KOPT-K1 (cell line): ENCODE measurements around the gene CAAP1.

ENCODE experiments used
- H3K27ac ChIP-seq: fragments of 200-600 bp; sonication (generic); 2 replicates; pipeline ENCODE4 v1.5.1; 2016; ENCODE audit warnings: antibody characterized with exemption, mild to moderate bottlenecking, low read depth, low read length; ENCODE audit not compliant: poor library complexity, severe bottlenecking
- H3K36me3 ChIP-seq: fragments of 200-600 bp; sonication (generic); 2 replicates; pipeline ENCODE4 v1.5.1; 2017; ENCODE audit warnings: antibody characterized with exemption, mild to moderate bottlenecking, low read length, moderate library complexity; ENCODE audit not compliant: insufficient read depth
- H3K9me3 ChIP-seq: fragments of 200-600 bp; sonication (generic); 2 replicates; pipeline ENCODE4 v1.5.1; 2017; ENCODE audit warnings: antibody characterized with exemption, low read length, mild to moderate bottlenecking; ENCODE audit not compliant: insufficient read depth, poor library complexity, severe bottlenecking

The CAAP1 gene

GRCh38 chr9:26892251-26893029 is at the start of gene CAAP1:
Gene CAAP1 (minus strand): TSS chr9:26892802. CDS start chr9:26892715, 87 bp downstream.
- Histone ChIP-seq H3K36me3 (peaks cover 6% of the 10 kb centered on the region; the same call in 1 of the 2 replicates), H3K27ac (peak within 1 kb of the TSS; percentile 88), H3K9me3 (no peaks in the 10 kb centered on the region)

- H3K9me3 ChIP-seq: peaks cover 11% of the 10 kb centered on the region
- H3K36me3 ChIP-seq: peaks cover 14% of the 10 kb centered on the region; the same call in 1 of the 2 replicates
- no peak overlapping the region for H3K27ac ChIP-seq
These were observed 48.2 kb upstream of the CAAP1 start for GRCh38 chr9:26940779-26941178.

- Histone ChIP-seq H3K9me3 (peaks cover 11% of the 10 kb centered on the region), H3K36me3 (peaks cover 14% of the 10 kb centered on the region; the same call in 1 of the 2 replicates)
These were observed 47.5 kb upstream of the CAAP1 start for GRCh38 chr9:26939955-26940711.

GRCh38 chr9:26937816-26938371 is 45.3 kb upstream of the CAAP1 start:
- Histone ChIP-seq H3K27ac (no peak overlapping the region), H3K9me3 (peaks cover 11% of the 10 kb centered on the region), H3K36me3 (peaks cover 7% of the 10 kb centered on the region)

More at GRCh38 chr9:26939955-26940711, 47.5 kb upstream of the CAAP1 start:
- no peak overlapping the region for H3K27ac ChIP-seq

GRCh38 chr9:26935847-26936246 is 43.2 kb upstream of the CAAP1 start:
- no peak overlapping the region for H3K27ac ChIP-seq

GRCh38 chr9:26928902-26929495 is 36.4 kb upstream of the CAAP1 start:
- H3K36me3 ChIP-seq: peaks cover 84% of the 10 kb centered on the region
- H3K27ac ChIP-seq: no peak overlapping the region
- H3K9me3 ChIP-seq: no peaks in the 10 kb centered on the region

More at GRCh38 chr9:26935847-26936246, 43.2 kb upstream of the CAAP1 start:
- H3K9me3 ChIP-seq: peaks cover 11% of the 10 kb centered on the region
- H3K36me3 ChIP-seq: peaks cover 27% of the 10 kb centered on the region

GRCh38 chr9:26925609-26926008 is 33.0 kb upstream of the CAAP1 start:
- Histone ChIP-seq H3K27ac (no peak overlapping the region), H3K9me3 (no peaks in the 10 kb centered on the region), H3K36me3 (peaks cover 95% of the 10 kb centered on the region)

GRCh38 chr9:26919698-26920097 is 27.1 kb upstream of the CAAP1 start:
- Histone ChIP-seq H3K36me3 (peaks cover 99% of the 10 kb centered on the region), H3K27ac (no peak overlapping the region), H3K9me3 (no peaks in the 10 kb centered on the region)

GRCh38 chr9:26913138-26913668 is 20.6 kb upstream of the CAAP1 start:
- no peaks in the 10 kb centered on the region for H3K9me3 ChIP-seq
- no peak overlapping the region for H3K27ac ChIP-seq
- H3K36me3 ChIP-seq: peaks cover 74% of the 10 kb centered on the region

- Histone ChIP-seq H3K36me3 (peaks cover 73% of the 10 kb centered on the region), H3K27ac (no peak overlapping the region), H3K9me3 (no peaks in the 10 kb centered on the region)
These were observed 12.1 kb upstream of the CAAP1 start for GRCh38 chr9:26904671-26905070.

- H3K36me3 ChIP-seq: peaks cover 68% of the 10 kb centered on the region
- no peaks in the 10 kb centered on the region for H3K9me3 ChIP-seq
- H3K27ac ChIP-seq: no peak overlapping the region
These were observed 11.5 kb upstream of the CAAP1 start for GRCh38 chr9:26904070-26904469.

- Histone ChIP-seq H3K36me3 (0 out of 2 replicates have a peak, but pooled peaks cover 6% of the 10 kb centered on the region), H3K9me3 (no peaks in the 10 kb centered on the region), H3K27ac (peak overlapping the region; percentile 88)
These were observed 551 bp upstream of the CAAP1 start for GRCh38 chr9:26893030-26893676.

GRCh38 chr9:26891726-26892125 is 876 bp downstream of the CAAP1 start:
- H3K27ac ChIP-seq: peak overlapping the region; percentile 88
- H3K36me3 ChIP-seq: peaks cover 12% of the 10 kb centered on the region
- no peaks in the 10 kb centered on the region for H3K9me3 ChIP-seq

GRCh38 chr9:26888271-26888670 is 4.3 kb downstream of the CAAP1 start:
- H3K27ac ChIP-seq: no peak overlapping the region

More at GRCh38 chr9:26888271-26888670, 4.3 kb downstream of the CAAP1 start:
- peaks cover 46% of the 10 kb centered on the region for H3K36me3 ChIP-seq
- peaks cover 4% of the 10 kb centered on the region for H3K9me3 ChIP-seq
